ENCODE results near the gene AGPS. TPM values are rescaled to one million over a fixed set of nuclear protein-coding genes. Genes with fewer than 3 reads are reported as not detected.

Gene AGPS
- total RNA-seq, 1 donor from 2014 or later = 44.8 TPM

DNA sequence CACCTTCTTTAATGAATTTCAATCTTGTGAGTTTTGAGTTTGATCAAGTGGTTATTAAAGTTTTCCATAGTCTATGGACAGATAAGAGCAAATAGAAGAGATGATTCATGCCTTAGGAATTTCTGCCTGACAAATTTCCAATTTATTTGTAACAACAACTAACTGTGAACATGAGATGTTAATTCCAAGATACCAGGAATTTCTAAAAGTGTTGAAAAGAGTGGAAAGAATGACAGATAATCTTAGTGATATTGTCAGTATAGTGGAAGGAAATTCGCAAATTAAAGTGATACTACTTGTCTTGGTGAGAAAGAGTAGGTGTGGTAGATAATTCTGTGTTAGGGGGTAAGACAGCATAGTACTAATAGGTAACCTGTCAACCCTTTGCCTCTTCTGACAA is 82.4 kb downstream of the AGPS start:
- intact Hi-C loops (cut with DNase I) = no loop called here
- no peak overlapping the region for H3K27ac ChIP-seq
- no peak for DNase-seq
- H3K27me3 ChIP-seq = no peaks in the 10 kb centered on the region
- no peak overlapping the region for H3K4me3 ChIP-seq
- H3K36me3 ChIP-seq = peaks cover 12% of the 10 kb centered on the region
- ATAC-seq = no peak
- TF ChIP-seq, protein P1, sequence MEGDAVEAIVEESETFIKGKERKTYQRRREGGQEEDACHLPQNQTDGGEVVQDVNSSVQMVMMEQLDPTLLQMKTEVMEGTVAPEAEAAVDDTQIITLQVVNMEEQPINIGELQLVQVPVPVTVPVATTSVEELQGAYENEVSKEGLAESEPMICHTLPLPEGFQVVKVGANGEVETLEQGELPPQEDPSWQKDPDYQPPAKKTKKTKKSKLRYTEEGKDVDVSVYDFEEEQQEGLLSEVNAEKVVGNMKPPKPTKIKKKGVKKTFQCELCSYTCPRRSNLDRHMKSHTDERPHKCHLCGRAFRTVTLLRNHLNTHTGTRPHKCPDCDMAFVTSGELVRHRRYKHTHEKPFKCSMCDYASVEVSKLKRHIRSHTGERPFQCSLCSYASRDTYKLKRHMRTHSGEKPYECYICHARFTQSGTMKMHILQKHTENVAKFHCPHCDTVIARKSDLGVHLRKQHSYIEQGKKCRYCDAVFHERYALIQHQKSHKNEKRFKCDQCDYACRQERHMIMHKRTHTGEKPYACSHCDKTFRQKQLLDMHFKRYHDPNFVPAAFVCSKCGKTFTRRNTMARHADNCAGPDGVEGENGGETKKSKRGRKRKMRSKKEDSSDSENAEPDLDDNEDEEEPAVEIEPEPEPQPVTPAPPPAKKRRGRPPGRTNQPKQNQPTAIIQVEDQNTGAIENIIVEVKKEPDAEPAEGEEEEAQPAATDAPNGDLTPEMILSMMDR (IDR thresholded peaks at IDR 0.05) = no peak
- H3K4me1 ChIP-seq = no peaks in the 10 kb centered on the region
- peaks cover 9% of the 10 kb centered on the region for H3K9me3 ChIP-seq

DNA sequence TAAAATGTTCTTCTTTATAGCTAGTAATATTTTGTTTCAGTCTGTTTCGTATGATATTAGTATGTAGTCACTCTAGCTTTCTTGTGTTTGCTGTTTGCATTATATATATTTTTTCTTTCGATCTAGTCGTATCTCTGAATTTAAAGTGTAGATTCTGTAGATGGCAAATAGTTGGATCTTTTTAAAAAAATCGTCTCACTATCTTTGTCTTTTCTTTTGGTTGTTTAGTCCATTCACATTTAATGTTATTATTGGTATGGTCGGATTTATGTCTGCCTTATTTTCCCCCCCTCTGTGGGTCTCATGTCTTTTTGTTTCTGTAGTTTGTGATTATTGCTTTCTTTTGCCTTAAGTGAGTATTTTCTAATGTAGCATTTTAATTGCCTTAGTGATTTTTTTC is 84.3 kb downstream of the AGPS start:
- no peak for DNase-seq

DNA sequence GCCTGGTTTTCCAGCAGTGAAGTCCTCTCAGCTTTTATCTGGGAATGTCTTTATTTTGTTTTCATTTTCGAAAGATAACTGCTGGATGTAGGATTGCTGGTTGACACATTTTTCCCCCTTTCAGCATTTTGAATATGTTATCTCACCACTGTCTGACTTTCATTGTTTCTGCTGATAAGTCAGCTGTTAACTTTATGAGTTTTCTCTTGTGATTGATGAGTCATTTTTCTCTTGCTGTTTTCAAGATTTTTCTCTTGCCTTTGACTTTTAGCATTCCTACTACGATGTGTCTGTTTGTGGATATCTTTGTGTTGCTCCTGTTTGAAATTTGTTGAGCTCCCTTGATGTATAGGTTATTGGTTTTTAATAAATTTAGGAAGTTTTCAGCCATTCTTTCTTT is 85.5 kb downstream of the AGPS start:
- DNase-seq (no peak), ATAC-seq (no peak)
- TF ChIP-seq, protein P1 (IDR thresholded peaks at IDR 0.05) = no peak
- H3K4me3 ChIP-seq = no peak overlapping the region
- intact Hi-C loops (cut with DNase I) = no loop called here
- no peaks in the 10 kb centered on the region for H3K27me3 ChIP-seq
- H3K36me3 ChIP-seq = peaks cover 15% of the 10 kb centered on the region
- no peak overlapping the region for H3K27ac ChIP-seq
- no peaks in the 10 kb centered on the region for H3K4me1 ChIP-seq
- H3K9me3 ChIP-seq = no peaks in the 10 kb centered on the region

More for the DNA sequence above, 84.3 kb downstream of the AGPS start:
- no peaks in the 10 kb centered on the region for H3K27me3 ChIP-seq
- TF ChIP-seq, protein P1 (IDR thresholded peaks at IDR 0.05) = no peak
- intact Hi-C loops (cut with DNase I) = no loop called here
- no peak for ATAC-seq
- H3K9me3 ChIP-seq = peaks cover 3% of the 10 kb centered on the region
- H3K4me3 ChIP-seq = no peak overlapping the region
- H3K27ac ChIP-seq = no peak overlapping the region
- H3K36me3 ChIP-seq = peaks cover 12% of the 10 kb centered on the region
- H3K4me1 ChIP-seq = no peaks in the 10 kb centered on the region

DNA sequence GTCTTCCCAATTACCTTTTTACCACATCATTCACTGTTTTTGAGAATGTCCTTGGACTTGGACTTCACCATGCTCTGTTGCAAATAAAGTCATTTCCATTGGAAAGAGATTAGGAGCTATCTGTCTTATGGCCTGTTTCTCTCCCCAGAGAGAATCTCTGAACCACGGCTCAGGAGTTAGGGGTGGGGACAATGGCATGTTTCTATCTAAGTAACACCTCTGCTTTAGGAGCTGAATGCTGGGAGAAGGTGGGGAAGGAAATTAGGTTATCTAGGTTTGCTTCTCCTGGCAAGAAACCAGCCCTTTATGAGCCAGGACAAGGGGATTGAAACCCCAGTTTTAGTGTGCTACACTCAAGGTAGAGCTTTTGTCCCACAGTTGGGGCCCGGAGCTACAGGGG is 86.3 kb downstream of the AGPS start:
- DNase-seq = no peak
- TF ChIP-seq, protein P1 (IDR thresholded peaks at IDR 0.05) = no peak
- no peaks in the 10 kb centered on the region for H3K27me3 ChIP-seq
- no peak overlapping the region for H3K27ac ChIP-seq
- no peak overlapping the region for H3K4me3 ChIP-seq
- ATAC-seq = no peak
- H3K36me3 ChIP-seq = peaks cover 19% of the 10 kb centered on the region
- no peaks in the 10 kb centered on the region for H3K9me3 ChIP-seq
- intact Hi-C loops (cut with DNase I) = no loop called here
- H3K4me1 ChIP-seq = no peaks in the 10 kb centered on the region

DNA sequence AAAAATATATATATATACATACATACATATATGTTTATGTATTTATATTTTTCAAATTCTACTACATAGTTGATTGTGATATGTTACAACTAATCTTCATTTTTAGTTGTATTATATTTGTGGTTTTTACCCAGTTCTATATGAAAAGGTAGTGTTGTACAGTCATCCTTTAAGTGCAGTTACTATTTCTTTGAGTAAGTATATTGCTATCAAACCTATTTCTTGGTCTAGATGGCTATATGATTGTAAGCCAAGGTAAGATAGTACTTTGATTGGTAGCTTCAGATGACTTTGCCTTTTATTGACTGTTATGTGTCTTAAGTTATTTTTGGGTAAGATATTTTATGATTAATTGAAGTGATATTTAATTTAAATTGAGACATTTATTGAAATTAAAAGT is 89.6 kb downstream of the AGPS start:
- ATAC-seq (no peak), DNase-seq (no peak)
- no peak overlapping the region for H3K4me3 ChIP-seq
- H3K27me3 ChIP-seq = no peaks in the 10 kb centered on the region
- H3K36me3 ChIP-seq = peaks cover 15% of the 10 kb centered on the region
- H3K27ac ChIP-seq = no peak overlapping the region
- TF ChIP-seq, protein P1 (IDR thresholded peaks at IDR 0.05) = no peak
- no peaks in the 10 kb centered on the region for H3K4me1 ChIP-seq
- no peaks in the 10 kb centered on the region for H3K9me3 ChIP-seq
- intact Hi-C loops (cut with DNase I) = no loop called here

DNA sequence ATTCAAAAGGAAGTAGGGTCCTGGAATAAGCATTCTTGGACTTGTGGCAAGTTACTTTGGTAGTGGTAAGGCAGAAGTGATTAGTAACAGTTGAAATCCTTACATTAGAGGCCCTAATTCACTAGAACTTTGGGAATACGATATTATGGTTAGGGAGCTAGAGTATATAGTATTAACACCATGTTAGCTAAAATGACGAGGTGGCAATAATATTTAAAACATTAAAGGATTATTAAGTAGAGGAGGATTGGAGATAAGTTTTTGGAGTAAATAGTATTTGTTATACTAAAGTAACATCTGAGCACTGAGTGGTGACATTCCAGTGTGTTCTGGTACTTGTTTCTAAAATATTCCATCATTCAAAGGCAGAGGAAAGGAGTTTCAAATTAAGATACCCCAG is 91.0 kb downstream of the AGPS start:
- Histone ChIP-seq H3K4me1 (no peaks in the 10 kb centered on the region), H3K9me3 (no peaks in the 10 kb centered on the region), H3K27me3 (no peaks in the 10 kb centered on the region), H3K27ac (no peak overlapping the region), H3K36me3 (peaks cover 8% of the 10 kb centered on the region), H3K4me3 (no peak overlapping the region)
- intact Hi-C loops (cut with DNase I) = no loop called here
- no peak for DNase-seq
- no peak for ATAC-seq
- TF ChIP-seq, protein P1 (IDR thresholded peaks at IDR 0.05) = no peak

Measured in upper lobe of right lung (tissue), 1 donor.